HepG2 (cell line): Measurements from ENCODE around the gene ATP6V1G2. TPM values are rescaled to one million over a fixed set of nuclear protein-coding genes. Genes with fewer than 3 reads are reported as not detected.
A peak's percentile ranks its signal among the peaks of the same experiment; 100 is the strongest.

Source experiments
- DMTF1 ChIP-seq: sonication (generic); formaldehyde crosslinking; IDR thresholded peaks from 2 replicates; pipeline ENCODE4 v1.4.0; 2020; ENCODE audit warnings: mild to moderate bottlenecking, missing genetic modification reagents
- DRAP1 ChIP-seq: IDR thresholded peaks from 2 replicates; pipeline ENCODE4 v1.6.1; 2016; ENCODE audit warnings: missing genetic modification reagents, missing compliant biosample characterization
- NFKBIZ ChIP-seq: IDR thresholded peaks from 2 replicates; pipeline ENCODE4 v1.6.1; 2018; ENCODE audit warnings: missing genetic modification reagents, missing compliant biosample characterization
- SETDB1 ChIP-seq: sonication (generic); formaldehyde crosslinking; IDR thresholded peaks from 2 replicates; pipeline ENCODE4 v1.5.1; 2020; ENCODE audit warnings: missing genetic modification reagents, mild to moderate bottlenecking, borderline replicate concordance
- SP1 ChIP-seq, 2 experiments: fragments of 450-650 bp in 1 of 2; sonication (generic) in 1 of 2; formaldehyde crosslinking in 1 of 2; IDR thresholded peaks; 2 replicates each; pipeline versions ENCODE4 v1.4.0 to v1.6.1; 2016 to 2020; ENCODE audit warnings: missing genetic modification reagents in 1 of 2
- TARDBP ChIP-seq: sonication (generic); formaldehyde crosslinking; IDR thresholded peaks from 2 replicates; pipeline ENCODE4 v1.8.0; 2022; ENCODE audit warnings: mild to moderate bottlenecking, missing genetic modification reagents
- ZBTB40 ChIP-seq, 2 experiments: fragments of 450-650 bp in 1 of 2; sonication (generic) in 1 of 2; formaldehyde crosslinking in 1 of 2; IDR thresholded peaks; 2 replicates each; pipeline versions ENCODE4 v1.6.1 to v1.8.0; 2016 to 2022; ENCODE audit warnings: antibody characterized with exemption in 1 of 2, mild to moderate bottlenecking in 1 of 2, missing genetic modification reagents in 1 of 2
- ZNF451 ChIP-seq: sonication (generic); formaldehyde crosslinking; IDR thresholded peaks from 2 replicates; pipeline ENCODE4 v1.5.0; 2020; ENCODE audit warnings: mild to moderate bottlenecking, missing genetic modification reagents
- ZNF510 ChIP-seq: sonication (generic); formaldehyde crosslinking; IDR thresholded peaks from 2 replicates; pipeline ENCODE4 v1.4.0; 2020; ENCODE audit warnings: low read depth, mild to moderate bottlenecking, missing genetic modification reagents
- polyA plus RNA-seq, 8 experiments: library from polyadenylated mRNA; depleted of rRNA in 3 of 8; stranded (reverse) in 7 of 8; unstranded in 1 of 8; fragments of >200 nt; fragmentation: Illumina TruSeq in 4 of 8; extraction: Trizol in 4 of 8; gene quantifications; 2 replicates each; pipeline versions ENCODE4 v1.2.1 to v1.2.3, GENCODE V29; 2011 to 2016; ENCODE audit warnings: low read depth in 4 of 8, missing spikeins in 1 of 8, mixed read lengths in 1 of 8; ENCODE audit not compliant: insufficient read depth in 1 of 8
- total RNA-seq, 5 experiments: library from RNA; depleted of rRNA; stranded (reverse); fragments of >200 nt; fragmentation: Illumina TruSeq; extraction: Trizol; gene quantifications; 2 replicates each; pipeline ENCODE4 v1.2.3, GENCODE V29; 2016; ENCODE audit warnings: low read depth in 1 of 5
- TF ChIP-seq, protein P1 (sequence below): IDR thresholded peaks from 2 replicates; pipeline ENCODE4 v1.6.1; 2016; ENCODE audit warnings: mild to moderate bottlenecking

Gene ATP6V1G2
- total and polyA plus RNA-seq, 2 of the 13 experiments (the other 11 are each of a cell fraction or from before 2014, with no cell fraction given), result 0.27 to 0.83 TPM

- peak; percentile 98 for TF ChIP-seq ZBTB40 (IDR thresholded peaks at IDR 0.05)
- no peak; the same call in 1 of the 2 replicates for TF ChIP-seq ZBTB40 (CRISPR knock-in tag; IDR thresholded peaks at IDR 0.05)
- no peak for TF ChIP-seq ZNF451 (CRISPR knock-in tag)
- no peak; the same call in 1 of the 2 replicates for TF ChIP-seq SP1 (IDR thresholded peaks at IDR 0.05)
- TF ChIP-seq SP1 (CRISPR knock-in tag; IDR thresholded peaks at IDR 0.05), result peak; percentile 99
- TF ChIP-seq DRAP1 (CRISPR knock-in tag), result peak; percentile 68
- TF ChIP-seq ZNF510 (CRISPR knock-in tag), result no peak
- 0 out of 2 replicates have a peak, but pooled peaks have one; percentile 29 for TF ChIP-seq DMTF1 (CRISPR knock-in tag)
- TF ChIP-seq SETDB1 (CRISPR knock-in tag), result no peak
- TF ChIP-seq, protein P1, sequence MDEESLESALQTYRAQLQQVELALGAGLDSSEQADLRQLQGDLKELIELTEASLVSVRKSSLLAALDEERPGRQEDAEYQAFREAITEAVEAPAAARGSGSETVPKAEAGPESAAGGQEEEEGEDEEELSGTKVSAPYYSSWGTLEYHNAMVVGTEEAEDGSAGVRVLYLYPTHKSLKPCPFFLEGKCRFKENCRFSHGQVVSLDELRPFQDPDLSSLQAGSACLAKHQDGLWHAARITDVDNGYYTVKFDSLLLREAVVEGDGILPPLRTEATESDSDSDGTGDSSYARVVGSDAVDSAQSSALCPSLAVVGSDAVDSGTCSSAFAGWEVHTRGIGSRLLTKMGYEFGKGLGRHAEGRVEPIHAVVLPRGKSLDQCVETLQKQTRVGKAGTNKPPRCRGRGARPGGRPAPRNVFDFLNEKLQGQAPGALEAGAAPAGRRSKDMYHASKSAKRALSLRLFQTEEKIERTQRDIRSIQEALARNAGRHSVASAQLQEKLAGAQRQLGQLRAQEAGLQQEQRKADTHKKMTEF (CRISPR knock-in tag), result peak; percentile 57
- peak; percentile 54; the same call in 1 of the 2 replicates for TF ChIP-seq NFKBIZ
- peak; percentile 64; the same call in 1 of the 2 replicates for TF ChIP-seq TARDBP
These were observed 734 bp upstream of the ATP6V1G2 start, which contains the start of gene NFKBIL1 (continued) for GRCh38 chr6:31546958-31547726.
